Cerebellar nuclear complex (tissue), 1 donor: ENCODE data around the gene OR2J3.
"Not testable (repeated sequence)": the region's sequence is repeated elsewhere in the genome, so short reads cannot be mapped to it uniquely, and the experiment has no call there.

Source experiments
- DNase-seq, 2 experiments: peaks; one replicate each; lab custom pipeline; 2025; lab: John Stamatoyannopoulos, UW

OR2J3 gene

GRCh38 chr6:29107758-29108157 lies at the start of gene OR2J3:
TSS of gene OR2J3 (plus strand) at chr6:29108058. CDS start at chr6:29111891, 3,833 bp downstream.
- DNase-seq: no peak

DNA sequence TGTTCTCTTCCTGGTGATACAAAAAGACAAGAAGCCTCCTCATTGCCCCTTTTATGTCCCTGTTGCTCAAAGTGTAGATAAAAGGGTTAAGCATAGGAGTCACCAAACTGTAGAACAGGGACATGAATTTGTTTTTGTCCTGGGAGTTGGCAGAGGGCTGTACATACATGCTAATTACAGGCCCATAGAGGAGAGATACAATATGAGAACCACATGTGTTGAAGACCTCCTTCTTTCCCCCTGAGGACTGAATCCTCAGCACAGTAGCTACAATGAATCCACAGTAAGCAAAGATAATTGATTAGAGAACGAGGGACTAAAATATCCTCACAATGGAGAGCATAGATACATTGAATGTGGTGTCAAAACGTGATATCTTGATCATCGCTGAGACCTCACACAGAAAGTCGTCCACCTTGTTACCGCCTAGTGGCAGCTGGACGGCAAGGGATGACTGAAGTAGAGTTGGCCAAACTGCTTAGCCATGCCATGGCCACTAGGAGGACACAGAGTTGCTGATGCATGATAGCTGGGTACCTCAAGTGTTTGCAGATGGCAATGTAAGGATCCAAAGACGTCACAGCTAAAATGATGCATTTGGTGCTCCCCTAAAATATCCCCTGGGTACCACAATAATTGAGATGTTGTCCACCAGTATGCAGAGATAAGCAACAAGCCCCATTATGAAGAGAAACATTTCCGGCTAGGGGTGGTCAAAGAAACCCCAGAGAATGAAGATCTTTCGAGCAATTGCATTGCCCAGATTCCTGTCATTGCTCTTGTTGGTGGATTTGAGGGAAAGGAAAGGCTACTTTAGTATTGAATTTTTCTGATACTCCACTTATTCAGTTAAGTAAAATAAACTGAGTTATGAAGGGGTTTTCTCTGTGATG lies 35.8 kb upstream of the OR2J3 start:
- no peak for DNase-seq

DNA sequence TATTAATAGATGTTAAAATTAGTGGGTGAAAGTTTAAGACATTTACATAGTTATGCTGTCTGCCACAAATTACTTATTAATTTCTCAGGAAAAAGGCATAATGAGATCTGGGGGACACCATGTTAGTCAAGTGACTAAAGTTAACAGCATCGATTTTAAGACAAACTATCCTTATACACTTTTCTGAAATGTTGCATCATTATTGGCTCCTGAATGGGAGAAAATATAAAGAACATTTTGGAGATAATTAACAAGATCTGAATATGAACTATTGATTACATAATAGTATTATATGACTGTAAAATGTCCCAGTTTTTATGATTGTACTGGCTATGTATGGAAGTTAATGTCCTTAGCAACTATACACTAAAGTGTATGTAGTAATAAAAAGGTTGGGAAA lies 28.7 kb upstream of the OR2J3 start:
- no peak for DNase-seq

DNA sequence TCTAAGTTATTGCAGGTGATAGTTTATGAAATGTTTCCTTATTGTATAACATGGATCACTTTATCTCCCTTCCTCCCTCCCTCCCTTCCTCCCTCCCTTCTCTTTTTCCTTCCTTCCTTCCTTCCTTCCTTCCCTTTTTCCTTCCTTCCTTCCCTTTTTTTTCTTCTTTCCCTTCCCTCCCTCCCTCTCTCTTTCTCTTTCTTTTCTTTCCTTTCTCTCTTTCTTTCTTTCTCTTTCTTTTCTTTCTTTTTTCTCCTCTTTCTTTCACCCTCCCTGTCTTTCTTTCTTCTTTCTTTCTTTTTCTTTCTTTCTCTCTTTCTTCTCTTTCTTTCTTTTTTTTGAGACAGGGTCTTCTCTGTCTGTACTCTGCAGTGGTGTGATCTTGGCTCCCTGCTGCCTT lies 26.5 kb upstream of the OR2J3 start:
- no peak for DNase-seq

DNA sequence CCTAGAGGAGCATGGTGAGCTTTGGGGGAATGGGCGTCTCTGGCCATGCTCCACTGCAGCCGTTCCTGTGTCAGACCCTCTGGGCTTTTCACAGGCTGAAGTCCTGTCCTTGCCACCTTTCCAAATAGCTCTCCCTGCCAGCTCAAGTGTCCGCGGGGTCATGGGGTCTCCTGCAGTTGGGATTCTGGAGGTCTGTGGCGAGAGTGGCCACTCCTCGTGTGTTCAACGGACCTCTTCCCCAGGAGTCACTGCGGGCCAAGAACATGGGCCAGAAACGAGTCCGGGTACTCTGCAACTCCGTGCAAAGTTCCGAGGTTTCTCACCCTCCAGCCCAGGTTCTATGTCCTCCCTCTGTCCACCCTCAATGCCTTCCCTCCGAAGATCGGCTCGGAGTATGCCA lies 25.4 kb upstream of the OR2J3 start:
- DNase-seq: no peak

DNA sequence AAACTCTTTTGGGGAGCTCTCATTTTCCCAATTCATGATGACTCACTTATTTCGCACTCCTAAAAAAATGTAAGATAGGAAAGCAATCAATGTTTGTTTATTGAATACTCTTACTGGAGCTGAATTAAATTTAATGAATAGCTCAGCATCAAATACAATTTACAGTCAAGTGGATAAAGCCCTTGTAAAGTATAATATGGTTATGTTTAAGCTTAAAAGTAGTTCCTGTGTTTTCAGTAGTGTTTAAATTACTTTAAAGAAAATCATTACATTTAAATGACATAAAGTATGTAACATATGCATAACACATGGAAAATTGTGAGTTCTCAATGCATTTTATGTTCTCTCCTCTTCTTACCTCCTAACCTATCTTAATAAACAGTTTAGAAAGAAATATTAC lies 20.6 kb upstream of the OR2J3 start, which contains the start of gene OR2B3:
Gene OR2B3 (minus strand): TSS at position 101 of the 400 bp plus-strand sequence. CDS start 65 bp downstream, at position 36.
- DNase-seq: no peak

- DNase-seq: no peak
Measured at GRCh38 chr6:29092957-29093356, 14.9 kb upstream of the OR2J3 start.

DNA sequence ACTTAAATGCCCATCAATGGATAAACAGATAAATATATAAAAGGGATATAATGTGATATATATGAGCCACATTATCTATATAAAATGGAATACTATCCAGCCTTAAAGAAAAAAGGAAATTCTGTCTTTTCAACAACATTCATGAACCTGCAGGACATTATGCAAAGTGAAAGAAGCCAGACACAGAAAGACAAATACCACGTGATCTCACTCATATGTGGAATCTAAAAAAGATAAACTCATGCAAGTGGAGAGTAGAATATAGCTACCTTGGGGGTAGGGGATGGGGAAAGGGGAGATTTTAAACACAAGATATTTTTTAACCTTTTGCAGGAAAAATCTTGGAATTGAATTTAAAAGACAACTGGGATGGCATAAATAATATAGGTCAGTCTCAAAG lies 10.1 kb upstream of the OR2J3 start:
- DNase-seq: no peak

- DNase-seq: no peak
Measured at GRCh38 chr6:29099190-29099589, 8.7 kb upstream of the OR2J3 start, which contains the start of gene OR2J1. TSS of gene OR2J1 (plus strand) at chr6:29099490. CDS start at chr6:29100943, 1,453 bp downstream.

DNA sequence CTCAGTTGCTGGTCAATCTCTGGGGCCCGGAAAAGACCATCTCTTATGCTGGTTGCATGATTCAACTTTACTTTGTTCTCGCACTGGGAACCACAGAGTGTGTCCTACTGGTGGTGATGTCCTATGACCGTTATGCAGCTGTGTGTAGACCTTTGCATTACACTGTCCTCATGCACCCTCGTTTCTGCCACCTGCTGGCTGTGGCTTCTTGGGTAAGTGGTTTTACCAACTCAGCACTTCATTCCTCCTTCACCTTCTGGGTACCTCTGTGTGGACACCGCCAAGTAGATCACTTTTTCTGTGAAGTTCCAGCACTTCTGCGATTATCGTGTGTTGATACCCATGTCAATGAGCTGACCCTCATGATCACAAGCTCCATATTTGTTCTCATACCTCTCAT lies 4.3 kb downstream of the OR2J3 start:
- DNase-seq: no peak

DNA sequence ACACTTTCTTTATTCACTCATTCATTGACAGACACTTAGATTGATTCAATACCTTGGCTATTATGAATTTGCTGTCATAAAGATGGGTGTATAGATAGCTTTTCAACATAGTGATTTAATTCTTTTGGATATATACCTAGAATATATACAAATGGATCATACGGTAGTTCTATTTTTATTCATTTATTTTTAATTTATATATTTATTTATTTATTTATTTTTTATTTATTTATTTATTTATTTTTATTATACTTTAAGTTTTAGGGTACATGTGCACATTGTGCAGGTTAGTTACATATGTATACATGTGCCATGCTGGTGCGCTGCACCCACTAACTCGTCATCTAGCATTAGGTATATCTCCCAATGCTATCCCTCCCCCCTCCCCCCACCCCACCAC lies 7.1 kb downstream of the OR2J3 start:
- not testable (repeated sequence) for DNase-seq

DNA sequence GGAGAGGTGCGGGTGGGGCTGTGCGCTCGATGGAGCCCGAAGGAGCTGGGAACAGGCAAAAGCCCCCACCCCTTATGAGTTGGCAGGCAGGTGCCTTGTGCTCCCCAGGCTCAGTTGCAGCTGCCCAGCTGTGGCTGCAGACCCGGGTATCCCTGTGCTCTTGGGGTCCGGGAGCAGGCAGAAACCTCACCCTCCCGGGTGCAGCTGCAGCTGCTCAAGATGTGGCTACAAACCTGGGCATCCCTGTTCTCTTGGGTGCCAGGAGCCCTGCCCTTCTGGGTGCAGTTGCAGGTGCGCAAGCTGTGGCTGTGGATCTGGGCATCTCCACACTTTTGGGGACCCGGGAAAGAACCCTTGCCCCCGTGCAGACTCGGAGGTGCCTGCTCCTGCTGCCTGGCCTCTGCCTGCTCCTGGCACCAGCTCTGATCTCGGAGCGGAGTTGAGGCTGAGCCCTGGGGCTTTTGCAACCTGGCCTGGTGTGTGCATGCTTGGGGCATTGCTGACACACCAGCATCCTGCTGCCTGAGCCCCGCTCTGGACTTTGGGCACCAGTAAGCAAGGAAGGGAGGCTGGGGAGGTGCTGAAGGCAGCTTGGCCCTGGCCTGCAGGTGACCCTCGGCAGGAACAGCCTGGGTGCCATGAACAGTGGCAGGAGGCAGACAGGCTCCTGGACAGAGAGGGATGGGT lies 21.6 kb downstream of the OR2J3 start:
- DNase-seq: no peak

DNA sequence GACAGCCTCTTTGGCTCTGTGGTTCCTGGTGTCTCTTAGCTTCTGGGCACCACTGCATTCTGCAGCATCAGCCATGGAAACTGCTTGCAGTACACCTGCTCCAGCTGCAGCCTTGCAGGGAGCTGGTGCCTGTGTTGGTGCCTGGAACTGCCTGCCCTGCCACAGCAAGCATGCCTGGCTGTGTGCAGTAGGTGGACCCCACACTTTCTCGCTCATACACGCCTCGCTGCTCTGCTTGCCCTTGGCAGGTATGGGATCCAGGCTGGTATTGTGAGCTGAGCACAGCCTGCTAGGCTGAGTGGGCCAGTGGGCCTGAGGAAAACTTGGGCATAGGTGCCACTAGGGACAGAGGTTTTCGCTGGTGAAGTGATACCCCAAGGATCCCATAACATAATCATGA lies 22.8 kb downstream of the OR2J3 start:
- DNase-seq: no peak

- no peak for DNase-seq
Measured at GRCh38 chr6:29131691-29132090, 23.8 kb downstream of the OR2J3 start.

GRCh38 chr6:29137724-29138123 lies 29.9 kb downstream of the OR2J3 start:
- DNase-seq: no peak

GRCh38 chr6:29141606-29142005 lies 33.7 kb downstream of the OR2J3 start:
- no peak for DNase-seq

GRCh38 chr6:29142309-29142708 lies 34.5 kb downstream of the OR2J3 start:
- no peak for DNase-seq

DNA sequence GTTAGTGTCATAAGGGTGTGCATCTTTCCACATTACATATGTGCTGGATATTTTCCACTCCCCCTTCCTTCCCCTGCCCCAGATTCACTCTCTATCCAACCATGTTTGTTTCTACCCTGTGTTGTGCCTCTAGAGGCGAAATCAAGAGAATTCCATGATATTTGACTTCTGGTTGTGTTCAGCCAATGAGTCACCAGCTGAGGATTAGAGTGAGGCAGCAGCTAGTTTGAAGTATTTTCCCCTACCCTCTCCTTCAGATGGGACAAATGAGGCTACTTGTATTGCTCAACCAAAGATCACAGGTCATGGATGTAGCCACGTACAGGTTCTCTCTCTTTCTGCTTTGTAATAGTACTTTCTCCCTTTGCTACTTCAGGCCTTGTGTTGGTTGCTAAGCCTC lies 38.3 kb downstream of the OR2J3 start:
- DNase-seq: no peak

DNA sequence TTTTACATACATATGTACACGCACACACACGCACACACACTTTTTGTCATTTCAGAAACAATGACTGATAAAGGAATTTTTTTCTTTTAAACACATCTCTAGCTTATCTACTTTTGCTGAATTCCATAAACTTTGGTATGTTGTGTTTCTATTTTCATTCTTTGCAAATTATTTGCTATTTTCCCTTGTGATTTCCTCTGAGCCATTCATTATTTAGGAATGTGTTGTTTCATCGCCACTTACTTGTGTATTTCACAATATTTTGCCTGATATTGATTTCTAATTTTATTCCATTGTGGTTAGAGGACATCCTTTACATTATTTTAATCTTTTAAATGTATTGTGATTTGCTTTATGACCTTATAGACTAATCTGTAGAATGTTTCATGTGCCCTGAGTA lies 39.2 kb downstream of the OR2J3 start:
- no peak for DNase-seq

DNA sequence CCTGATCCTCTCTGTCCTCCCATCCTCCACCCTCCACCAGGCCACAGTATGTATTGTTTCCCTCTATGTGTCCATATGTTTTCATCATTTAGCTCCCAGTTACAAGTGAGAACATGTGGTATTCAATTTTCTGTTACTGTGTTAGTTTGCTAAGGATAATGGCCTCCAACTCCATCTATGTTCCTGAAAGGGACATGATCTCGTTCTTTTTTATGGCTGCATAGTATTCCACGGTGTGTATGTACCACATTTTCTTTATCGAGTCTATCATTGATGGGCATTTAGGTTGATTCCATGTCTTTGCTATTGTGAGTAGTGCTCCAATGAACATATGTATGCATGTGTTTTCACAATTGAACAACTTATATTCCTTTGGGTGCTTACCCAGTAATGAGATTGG lies 41.6 kb downstream of the OR2J3 start:
- not testable (repeated sequence) for DNase-seq

DNA sequence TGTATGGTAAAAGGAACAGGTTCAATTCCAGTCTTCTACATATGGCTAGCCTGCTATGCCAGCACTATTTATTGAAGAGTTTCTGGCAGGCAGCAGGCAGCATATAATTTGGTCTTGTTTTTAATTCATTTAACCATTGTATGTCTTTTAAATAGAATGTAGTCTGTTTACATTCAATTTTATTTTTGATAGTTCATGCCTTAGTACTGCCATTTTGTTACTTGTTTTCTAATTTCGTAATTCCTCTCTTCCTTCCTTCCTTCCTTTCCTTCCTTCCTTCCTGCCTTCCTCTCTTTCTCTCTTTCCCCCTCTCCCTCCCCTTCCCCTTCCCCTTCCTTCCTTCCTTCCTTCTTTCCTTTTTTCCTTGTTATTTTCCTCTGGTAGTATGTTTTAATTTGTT lies 45.2 kb downstream of the OR2J3 start:
- no peak for DNase-seq

DNA sequence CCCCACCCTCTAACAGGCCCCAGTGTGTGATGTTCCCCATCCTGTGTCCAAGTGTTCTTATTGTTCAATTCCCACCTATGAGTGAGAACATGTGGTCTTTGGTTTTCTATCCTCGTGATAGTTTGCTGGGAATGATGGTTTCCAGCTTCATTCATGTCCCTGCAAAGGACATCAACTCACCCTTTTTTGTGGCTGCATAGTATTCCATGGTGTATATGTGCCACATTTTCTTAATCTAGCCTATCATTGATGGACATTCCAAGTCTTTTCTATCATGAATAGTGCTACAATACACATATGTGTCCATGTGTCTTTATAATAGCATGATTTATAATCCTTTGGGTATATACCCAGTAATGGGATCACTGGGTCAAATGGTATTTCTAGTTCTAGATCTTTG lies 47.3 kb downstream of the OR2J3 start:
- DNase-seq: not testable (repeated sequence)

- not testable (repeated sequence) for DNase-seq
Measured at GRCh38 chr6:29159922-29160321, 52.1 kb downstream of the OR2J3 start.
